ENCODE data around the gene CDC42EP1. TPM values are rescaled to one million over a fixed set of nuclear protein-coding genes. Genes with fewer than 3 reads are reported as not detected.

CDC42EP1 gene
- polyA plus RNA-seq, 1 of the 3 experiments (the other 2 are of a cell fraction), result 24.9 TPM

- CTCF ChIA-PET, result interaction anchor here (0.7 to 16.4 kb wide), 7 partner anchors 20 to 229 kb away, joined by 3 to 647 read pairs (median 5); partner anchors contain the start of gene CDC42EP1
These were observed 14.4 kb upstream of the CDC42EP1 start for GRCh38 chr22:37545703-37546436.

More at GRCh38 chr22:37545703-37546436, 14.4 kb upstream of the CDC42EP1 start:
- Histone ChIP-seq H3K79me2 (ENCODE audit: insufficient read depth) (no peaks in the 10 kb centered on the region), H3K27me3 (ENCODE audit: insufficient read depth) (no peaks in the 10 kb centered on the region), H3K4me2 (peak overlapping the region; percentile 37; the same call in 1 of the 2 replicates), H3F3A (replicated peaks; ENCODE audit: insufficient read depth) (peaks cover 6% of the 10 kb centered on the region), H3K9me3 (no peaks in the 10 kb centered on the region), H3K9me2 (no peaks in the 10 kb centered on the region), H4K20me1 (ENCODE audit: insufficient read depth) (no peaks in the 10 kb centered on the region), H2AFZ (ENCODE audit: low read depth) (peak overlapping the region; percentile 91; the same call in 1 of the 2 replicates), H3K4me3 (ENCODE audit: low read depth in 2 of 2, low read length in 1 of 2) (no peak overlapping the region), H3K4me1 (ENCODE audit: control insufficient read depth in 1 of 2, insufficient read depth in 2 of 2, low read depth in 1 of 2, low read length in 1 of 2) (peaks cover 9 to 16% of the 10 kb centered on the region in 2 experiments; a peak in 2 of 4 replicates), H3K9ac (0 out of 2 replicates have a peak overlapping the region, but pooled peaks have one; percentile 21), H3K27ac (ENCODE audit: low read depth in 2 of 2, low read length in 1 of 2) (peak overlapping the region in 1 of 2 experiments; percentile 22; a peak in 1 of 4 replicates), H3K36me3 (replicated peaks in 1 of 2; ENCODE audit: control insufficient read depth in 1 of 2, insufficient read depth in 2 of 2, low read length in 1 of 2) (no peaks in the 10 kb centered on the region)
- TF ChIP-seq SIN3A (IDR thresholded peaks at IDR 0.05; ENCODE audit: borderline replicate concordance, low read depth, low read length) (no peak), RFX5 (IDR thresholded peaks at IDR 0.05; ENCODE audit: low read length) (no peak), EZH2phosphoT487 (IDR thresholded peaks at IDR 0.05; ENCODE audit: borderline replicate concordance, low read depth) (no peak), YY1 (IDR thresholded peaks at IDR 0.05; ENCODE audit: low read depth) (no peak), FOXJ3 (CRISPR knock-in tag; IDR thresholded peaks at IDR 0.05) (no peak), TAF1 (IDR thresholded peaks at IDR 0.05; ENCODE audit: borderline replicate concordance, low read depth, low read length) (no peak), FOSL2 (IDR thresholded peaks at IDR 0.05; ENCODE audit: borderline replicate concordance, low read depth) (no peak), ZBTB33 (IDR thresholded peaks at IDR 0.05; ENCODE audit: borderline replicate concordance, low read depth) (no peak), RXRA (IDR thresholded peaks at IDR 0.05; ENCODE audit: borderline replicate concordance, low read depth) (no peak), RAD21 (IDR thresholded peaks at IDR 0.05; ENCODE audit: low read length) (no peak), SMC3 (IDR thresholded peaks at IDR 0.05; ENCODE audit: low read depth, low read length) (no peak), USF1 (IDR thresholded peaks at IDR 0.05; ENCODE audit: borderline replicate concordance, low read depth) (no peak), NRF1 (IDR thresholded peaks at IDR 0.05; ENCODE audit: low read depth, low read length) (no peak), CTCF (IDR thresholded peaks at IDR 0.05) (no peak), USF2 (IDR thresholded peaks at IDR 0.05; ENCODE audit: borderline replicate concordance, low read depth, low read length) (no peak), CHD2 (IDR thresholded peaks at IDR 0.05; ENCODE audit: low read length, partially characterized antibody) (no peak)
- WGBS (ENCODE audit: low lambda C conversion rate), result 33% methylated on average over 2 of the region's 28 CpGs
- POLR2A ChIA-PET, result no interaction called here
- DNase-seq, result no peak

All from SK-N-SH (cell line).